Spleen (tissue), 7 donors: ENCODE data around the gene ZNF618.

Experiments
- POLR2A ChIP-seq, 3 donors: fragments of 450-650 bp; IDR thresholded peaks; one replicate each; pipeline ENCODE4 v1.5.1; 2017; ENCODE audit warnings: antibody characterized with exemption in 3 of 3, mild to moderate bottlenecking in 1 of 3
- TF ChIP-seq, protein P1 (sequence below), 11 experiments: fragments of 200-600 bp in 7 of 11; fragments of 450-650 bp in 4 of 11; sonication (generic) in 4 of 11; IDR thresholded peaks in 8 of 11; conservative IDR thresholded peaks in 3 of 11; 1 replicate in 7 of 11; 2 replicates in 4 of 11; pipeline versions ENCODE4 v1.4.0 to v1.8.0; 2016 to 2021; ENCODE audit warnings: antibody characterized with exemption in 11 of 11, inconsistent platforms in 4 of 11, mild to moderate bottlenecking in 1 of 11
- donor health status: DM: no; HTN: no; CAD: no; lungs with moderate emphysema.
- donor health status: DM: no; HTN: no; CAD: no.
- donor health status: DM: no; HTN: no; CAD: no.

DNA sequence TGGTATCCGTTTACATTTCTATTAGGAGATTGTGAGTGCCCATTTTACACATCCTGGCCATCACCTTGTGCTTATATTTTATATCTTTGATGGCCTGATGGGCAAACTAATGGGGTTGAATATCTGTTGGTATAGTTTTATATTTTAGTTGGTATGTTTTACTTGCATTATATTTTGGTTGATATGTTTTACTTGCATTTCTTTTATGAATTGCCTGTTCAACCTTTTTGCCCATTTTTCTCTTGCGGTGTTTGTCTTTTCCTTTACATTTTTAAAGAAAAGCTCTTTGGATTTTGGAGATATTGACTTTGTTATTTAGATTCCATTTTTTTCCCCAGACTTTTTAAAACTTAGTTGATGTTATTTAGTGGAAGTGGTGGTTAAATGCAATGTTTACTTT lies 14.6 kb downstream of the ZNF618 start:
- TF ChIP-seq, protein P1, sequence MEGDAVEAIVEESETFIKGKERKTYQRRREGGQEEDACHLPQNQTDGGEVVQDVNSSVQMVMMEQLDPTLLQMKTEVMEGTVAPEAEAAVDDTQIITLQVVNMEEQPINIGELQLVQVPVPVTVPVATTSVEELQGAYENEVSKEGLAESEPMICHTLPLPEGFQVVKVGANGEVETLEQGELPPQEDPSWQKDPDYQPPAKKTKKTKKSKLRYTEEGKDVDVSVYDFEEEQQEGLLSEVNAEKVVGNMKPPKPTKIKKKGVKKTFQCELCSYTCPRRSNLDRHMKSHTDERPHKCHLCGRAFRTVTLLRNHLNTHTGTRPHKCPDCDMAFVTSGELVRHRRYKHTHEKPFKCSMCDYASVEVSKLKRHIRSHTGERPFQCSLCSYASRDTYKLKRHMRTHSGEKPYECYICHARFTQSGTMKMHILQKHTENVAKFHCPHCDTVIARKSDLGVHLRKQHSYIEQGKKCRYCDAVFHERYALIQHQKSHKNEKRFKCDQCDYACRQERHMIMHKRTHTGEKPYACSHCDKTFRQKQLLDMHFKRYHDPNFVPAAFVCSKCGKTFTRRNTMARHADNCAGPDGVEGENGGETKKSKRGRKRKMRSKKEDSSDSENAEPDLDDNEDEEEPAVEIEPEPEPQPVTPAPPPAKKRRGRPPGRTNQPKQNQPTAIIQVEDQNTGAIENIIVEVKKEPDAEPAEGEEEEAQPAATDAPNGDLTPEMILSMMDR (IDR thresholded peaks at IDR 0.05 in 8 of 11, conservative IDR thresholded peaks at IDR 0.05 in 3 of 11): no peak
- no peak for TF ChIP-seq POLR2A (IDR thresholded peaks at IDR 0.05)
